Spinal cord (tissue), 10 donors: Measurements from ENCODE around the gene ANGPTL5. TPM values are rescaled to one million over a fixed set of nuclear protein-coding genes. Genes with fewer than 3 reads are reported as not detected.
"Not testable (repeated sequence)": the region's sequence is repeated elsewhere in the genome, so short reads cannot be mapped to it uniquely, and the experiment has no call there.

Experiments
- DNase-seq, 6 donors: peaks; one replicate each; pipeline versions ENCODE4 v3.0.0 to v3.0.0-alpha.2; 2013 to 2015; ENCODE audit warnings: low spot score in 6 of 6, low read depth in 4 of 6
- H3K27ac ChIP-seq: one replicate; pipeline ENCODE4 v1.5.1; 2013; ENCODE audit warnings: low read depth, low read length, control low read depth
- H3K27me3 ChIP-seq: one replicate; pipeline ENCODE4 v1.6.1; 2013; ENCODE audit warnings: low read length; ENCODE audit not compliant: control insufficient read depth, insufficient read depth
- H3K36me3 ChIP-seq: one replicate; pipeline ENCODE4 v1.6.1; 2013; ENCODE audit warnings: low read length; ENCODE audit not compliant: control insufficient read depth, insufficient read depth
- H3K4me1 ChIP-seq: one replicate; pipeline ENCODE4 v1.6.1; 2013; ENCODE audit warnings: low read length; ENCODE audit not compliant: control insufficient read depth, insufficient read depth
- H3K4me3 ChIP-seq: one replicate; pipeline ENCODE4 v1.5.1; 2013; ENCODE audit warnings: low read depth, low read length, control low read depth
- H3K9me3 ChIP-seq: one replicate; pipeline ENCODE4 v1.6.1; 2013; ENCODE audit warnings: low read length; ENCODE audit not compliant: control insufficient read depth, insufficient read depth
- WGBS: methylation state at CpG from one replicate; pipeline ENCODE4 v1.1.5; 2013; ENCODE audit warnings: missing lambda C conversion rate; ENCODE audit not compliant: insufficient coverage; 5-methylcytosine and 5-hydroxymethylcytosine counted together
- long read RNA-seq, 4 donors: transcript quantifications; one replicate each; lab custom pipeline, GENCODE V29; 2026
- polyA plus RNA-seq, 2 donors: library from polyadenylated mRNA; unstranded; fragments of 120-200 nt; gene quantifications; one replicate each; pipeline ENCODE4 v1.2.1, GENCODE V29; 2013; ENCODE audit not compliant: insufficient read length in 2 of 2
- total RNA-seq, 2 donors: library from RNA; depleted of rRNA in 1 of 2; stranded (reverse); fragments of 120-200 nt in 1 of 2; fragments of >200 nt in 1 of 2; gene quantifications; one replicate each; pipeline versions ENCODE4 v1.2.3 to v1.2.4, GENCODE V29; 2013 to 2014
- donor health status: healthy.

Gene ANGPTL5
- total RNA-seq: 1 to 10 TPM; 1.9 to 4.7 TPM
- under 1 TPM; 0.59 to 0.86 TPM for polyA plus RNA-seq
- long read RNA-seq, donor 1: 0 reads
- long read RNA-seq, donor 2: 0 reads
- long read RNA-seq, donor 3: 0 reads
- long read RNA-seq, donor 4: 0 reads

GRCh38 chr11:101916422-101916821 lies at the start of gene ANGPTL5:
Gene ANGPTL5, minus strand, starts transcription at chr11:101916522. Its CDS starts 8,613 bp downstream, at chr11:101907909.
- peak within 1 kb of the TSS; percentile 96 for H3K27ac ChIP-seq
- 67% methylated on average over 1 of the region's 2 CpGs for WGBS

DNA sequence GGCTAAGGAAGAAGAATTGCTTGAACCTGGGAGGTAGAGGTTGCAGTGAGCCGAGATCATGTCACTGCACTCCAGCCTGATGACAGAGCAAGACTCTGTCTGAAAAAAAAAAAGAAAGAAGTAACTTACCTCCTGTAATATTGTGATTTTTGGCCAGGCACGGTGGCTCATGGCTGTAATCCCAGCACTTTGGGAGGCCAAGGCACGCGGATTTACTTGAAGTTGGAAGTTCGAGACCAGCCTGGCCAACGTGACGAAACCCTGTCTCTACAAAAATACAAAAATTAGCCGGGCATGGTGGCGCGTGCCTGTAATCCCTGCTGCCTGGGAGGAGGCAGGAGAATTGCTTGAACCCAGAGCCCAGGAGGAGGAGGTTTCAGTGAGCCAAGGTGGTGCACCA lies 47.9 kb upstream of the ANGPTL5 start:
- H3K4me3 ChIP-seq, H3K27ac ChIP-seq, H3K36me3 ChIP-seq, DNase-seq, H3K9me3 ChIP-seq, H3K27me3 ChIP-seq, H3K4me1 ChIP-seq: not testable (repeated sequence)
- 94% methylated on average over 7 of the region's 10 CpGs for WGBS

More at GRCh38 chr11:101916422-101916821, at the start of gene ANGPTL5:
- H3K27me3 ChIP-seq: no peaks in the 10 kb centered on the region
- H3K36me3 ChIP-seq: no peaks in the 10 kb centered on the region
- no peaks in the 10 kb centered on the region for H3K9me3 ChIP-seq
- H3K4me3 ChIP-seq: peak within 1 kb of the TSS; percentile 83
- H3K4me1 ChIP-seq: no peaks in the 10 kb centered on the region
- DNase-seq: peak in 3 of 6 donors; percentile 9 to 51 (median 44)

GRCh38 chr11:101960231-101960630 lies 43.9 kb upstream of the ANGPTL5 start:
- Histone ChIP-seq H3K9me3 (no peaks in the 10 kb centered on the region), H3K4me3 (no peak overlapping the region), H3K27ac (no peak overlapping the region), H3K27me3 (no peaks in the 10 kb centered on the region), H3K36me3 (peaks cover 2% of the 10 kb centered on the region), H3K4me1 (no peaks in the 10 kb centered on the region)
- no CpG with 5 or more reads among the region's 1 CpG for WGBS
- no peak for DNase-seq

DNA sequence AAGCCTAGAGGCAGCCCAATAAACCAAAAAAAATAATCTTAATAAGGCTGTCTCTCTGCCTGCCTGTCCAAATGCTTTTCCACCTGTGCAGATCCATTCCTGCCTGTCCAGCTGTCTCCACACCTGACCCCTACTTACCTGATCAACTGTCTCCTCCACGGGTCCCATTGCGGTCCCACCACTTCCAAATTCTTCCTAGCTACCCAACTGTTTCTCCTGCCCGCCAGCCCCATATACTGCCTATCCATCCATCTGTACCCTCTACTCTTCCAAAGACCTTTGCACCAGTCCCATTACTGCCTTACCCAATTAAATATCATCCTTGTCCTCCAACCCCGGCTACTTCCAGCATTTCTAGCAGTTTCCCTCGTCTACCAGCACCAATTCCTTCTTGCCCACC lies 39.4 kb upstream of the ANGPTL5 start:
- no peak for DNase-seq
- peaks cover 2% of the 10 kb centered on the region for H3K36me3 ChIP-seq
- WGBS: 91% methylated on average over 5 of the region's 5 CpGs

DNA sequence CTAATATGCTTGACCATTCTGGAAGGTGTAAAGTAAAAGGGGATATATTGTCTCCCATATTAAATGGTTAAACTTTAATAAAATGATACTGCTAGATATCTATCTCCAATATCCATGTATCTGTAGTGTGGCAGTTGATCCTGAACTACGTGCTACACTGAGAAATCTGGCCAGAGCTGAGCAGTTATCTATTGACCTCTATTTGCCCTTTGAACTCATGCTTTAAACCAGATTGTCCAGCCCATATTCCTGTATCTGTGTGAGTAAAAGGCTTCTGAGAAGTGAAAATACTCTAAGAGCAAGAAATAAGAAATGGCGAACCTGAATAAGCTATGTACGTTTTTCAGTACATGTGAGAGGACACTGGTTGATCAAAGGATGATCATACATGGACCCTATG lies 39.0 kb upstream of the ANGPTL5 start:
- peaks cover 2% of the 10 kb centered on the region for H3K36me3 ChIP-seq
- no peaks in the 10 kb centered on the region for H3K9me3 ChIP-seq
- no peak for DNase-seq
- H3K4me3 ChIP-seq: no peak overlapping the region
- no peaks in the 10 kb centered on the region for H3K27me3 ChIP-seq
- no peaks in the 10 kb centered on the region for H3K4me1 ChIP-seq
- WGBS: no CpG with 5 or more reads among the region's 3 CpGs
- no peak overlapping the region for H3K27ac ChIP-seq

More for the DNA sequence above, 39.4 kb upstream of the ANGPTL5 start:
- no peak overlapping the region for H3K4me3 ChIP-seq
- H3K4me1 ChIP-seq: no peaks in the 10 kb centered on the region
- H3K27ac ChIP-seq: no peak overlapping the region
- H3K27me3 ChIP-seq: no peaks in the 10 kb centered on the region
- H3K9me3 ChIP-seq: no peaks in the 10 kb centered on the region

GRCh38 chr11:101949680-101950220 lies 33.4 kb upstream of the ANGPTL5 start:
- Histone ChIP-seq H3K4me1 (no peaks in the 10 kb centered on the region), H3K4me3 (no peak overlapping the region), H3K27ac (peak overlapping the region; percentile 8), H3K9me3 (no peaks in the 10 kb centered on the region), H3K27me3 (no peaks in the 10 kb centered on the region), H3K36me3 (no peaks in the 10 kb centered on the region)
- peak in 2 of 6 donors; percentile 38 to 58 for DNase-seq
- WGBS: no CpG with 5 or more reads among the region's 1 CpG

DNA sequence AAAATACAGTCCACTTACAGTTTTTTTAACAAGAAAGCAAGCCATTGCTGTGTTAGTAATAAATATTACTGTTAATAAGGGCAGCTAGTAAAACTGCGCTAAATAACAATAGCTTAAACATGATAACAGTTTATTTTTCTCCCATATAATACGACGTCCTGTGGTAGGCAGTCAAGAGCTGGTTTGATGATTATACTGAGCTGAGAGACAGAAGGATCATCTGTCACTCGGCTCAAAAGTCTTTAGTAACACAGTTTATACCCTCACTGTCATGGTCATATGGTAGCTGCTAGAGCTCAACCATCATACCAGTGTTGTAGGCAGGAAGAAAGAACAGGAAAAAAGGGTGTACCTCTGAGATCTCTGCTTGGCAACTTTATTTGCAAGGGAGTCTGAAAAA lies 29.1 kb upstream of the ANGPTL5 start:
- H3K36me3 ChIP-seq: no peaks in the 10 kb centered on the region
- no peak overlapping the region for H3K27ac ChIP-seq
- DNase-seq: peak in 1 of 6 donors; percentile 26
- no peaks in the 10 kb centered on the region for H3K27me3 ChIP-seq
- H3K4me3 ChIP-seq: no peak overlapping the region
- WGBS: no CpG with 5 or more reads among the region's 4 CpGs
- H3K9me3 ChIP-seq: no peaks in the 10 kb centered on the region
- H3K4me1 ChIP-seq: no peaks in the 10 kb centered on the region

- Histone ChIP-seq H3K27ac (no peak overlapping the region), H3K4me3 (no peak overlapping the region), H3K27me3 (no peaks in the 10 kb centered on the region), H3K9me3 (no peaks in the 10 kb centered on the region), H3K36me3 (no peaks in the 10 kb centered on the region), H3K4me1 (no peaks in the 10 kb centered on the region)
- DNase-seq: peak in 2 of 6 donors; percentile 48 to 56
- WGBS: no CpG with 5 or more reads among the region's 2 CpGs
Observed at GRCh38 chr11:101944923-101945322, 28.6 kb upstream of the ANGPTL5 start.

DNA sequence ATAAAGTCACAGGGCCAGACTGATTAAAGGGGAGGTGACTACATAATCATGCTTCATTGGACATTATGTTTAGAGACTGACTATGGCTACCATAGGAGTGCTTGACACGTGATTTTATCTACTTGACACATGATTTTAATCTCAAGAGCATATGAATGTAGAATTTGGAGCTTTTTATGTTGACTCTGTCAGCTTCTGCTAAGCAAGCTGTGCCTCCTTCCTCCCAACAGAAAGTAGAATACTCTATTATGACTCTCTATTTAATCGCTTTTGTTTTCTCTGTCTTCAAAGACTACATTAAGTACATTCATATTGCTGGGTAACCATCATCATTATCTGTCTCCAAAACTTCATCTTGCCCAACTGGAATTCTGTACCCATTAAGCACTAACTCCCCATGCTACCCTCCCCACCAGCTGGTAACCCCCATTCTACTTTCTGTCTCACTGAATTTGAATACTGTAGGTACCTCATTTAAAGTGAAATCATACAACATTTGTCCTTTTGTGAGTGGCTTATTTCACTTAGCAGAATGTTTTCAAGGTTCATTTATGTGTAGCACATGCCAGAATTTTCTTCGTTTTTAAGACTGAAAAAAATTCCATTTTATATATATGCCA lies 24.7 kb upstream of the ANGPTL5 start:
- no peaks in the 10 kb centered on the region for H3K4me1 ChIP-seq
- DNase-seq: peak in 1 of 6 donors; percentile 60
- no peak overlapping the region for H3K4me3 ChIP-seq
- H3K27me3 ChIP-seq: no peaks in the 10 kb centered on the region
- no peaks in the 10 kb centered on the region for H3K36me3 ChIP-seq
- 85% methylated on average over 1 of the region's 3 CpGs for WGBS
- H3K27ac ChIP-seq: no peak overlapping the region
- H3K9me3 ChIP-seq: no peaks in the 10 kb centered on the region

GRCh38 chr11:101931692-101932091 lies 15.4 kb upstream of the ANGPTL5 start:
- 52% methylated on average over 2 of the region's 6 CpGs for WGBS
- H3K4me3 ChIP-seq: no peak overlapping the region

More at GRCh38 chr11:101931692-101932091, 15.4 kb upstream of the ANGPTL5 start:
- H3K27ac ChIP-seq: no peak overlapping the region
- DNase-seq: peak in 1 of 6 donors; percentile 4
- no peaks in the 10 kb centered on the region for H3K4me1 ChIP-seq
- H3K27me3 ChIP-seq: no peaks in the 10 kb centered on the region
- no peaks in the 10 kb centered on the region for H3K36me3 ChIP-seq
- H3K9me3 ChIP-seq: peaks cover 1% of the 10 kb centered on the region
